ENCODE data around the gene MAP3K5. TPM values are rescaled to one million over a fixed set of nuclear protein-coding genes. Genes with fewer than 3 reads are reported as not detected.

The MAP3K5 gene
- total and polyA plus RNA-seq, 9 of the 15 experiments (the other 6 are each of a cell fraction or from before 2014, with no cell fraction given) = 2.2 to 13.0 (median 9.9) TPM

- TF ChIP-seq ZKSCAN1 (IDR thresholded peaks at IDR 0.05; ENCODE audit: low read depth, low read length) = peak; percentile 89
- TF ChIP-seq SREBF1 (IDR thresholded peaks at IDR 0.05; ENCODE audit: borderline replicate concordance, low read depth, low read length) = no peak
- peak; percentile 66 to 82; a peak in 3 of 4 replicates for TF ChIP-seq TRIM24 (IDR thresholded peaks at IDR 0.05)
- 0 out of 4 replicates have a peak, but pooled peaks of 1 of the 2 experiments have one; percentile 36 for TF ChIP-seq KDM1A (IDR thresholded peaks at IDR 0.05)
- 0 out of 2 replicates have a peak, but pooled peaks have one; percentile 27 for TF ChIP-seq HLTF (IDR thresholded peaks at IDR 0.05)
- 0 out of 3 replicates have a peak, but pooled peaks of 1 of the 2 experiments have one; percentile 27 for TF ChIP-seq CBX3 (IDR thresholded peaks at IDR 0.05; ENCODE audit: borderline replicate concordance in 1 of 2, low read length in 2 of 2)
- TF ChIP-seq ZNF316 (IDR thresholded peaks at IDR 0.05) = peak; percentile 94
- 0 out of 2 replicates have a peak, but pooled peaks have one; percentile 46 for TF ChIP-seq FOXK1 (CRISPR knock-in tag; IDR thresholded peaks at IDR 0.05; ENCODE audit: borderline replicate concordance)
- 0 out of 2 replicates have a peak, but pooled peaks have one; percentile 20 for TF ChIP-seq FOXJ2 (tag; IDR thresholded peaks at IDR 0.05)
- no peak for TF ChIP-seq RBM17 (IDR thresholded peaks at IDR 0.05; ENCODE audit: borderline replicate concordance, low read depth, low read length)
- peak; percentile 89 for TF ChIP-seq TRIM28 (IDR thresholded peaks at IDR 0.05)
Observed at GRCh38 chr6:136738692-136739057, 53.6 kb downstream of the MAP3K5 start.

More at GRCh38 chr6:136738692-136739057, 53.6 kb downstream of the MAP3K5 start:
- peak; percentile 4; the same call in 1 of the 3 replicates for ATAC-seq
- H3K4me2 ChIP-seq (ENCODE audit: insufficient read depth, low read length) = peak overlapping the region; percentile 76
- FAIRE-seq = peak; percentile 11
- H3K36me3 ChIP-seq (ENCODE audit: control insufficient read depth, insufficient read depth, low read length) = no peaks in the 10 kb centered on the region; the same call in 2 of the 3 replicates
- peak overlapping the region; percentile 73 for H3K27ac ChIP-seq (ENCODE audit: extremely low read depth, low read depth, low read length)
- peak overlapping the region in 1 of 2 experiments; percentile 31; a peak in 2 of 4 replicates for H3K9ac ChIP-seq (ENCODE audit: insufficient read depth in 1 of 2, low read depth in 2 of 2, low read length in 2 of 2)
- ChIA-PET POLR2A (interaction anchor here (0.6 to 1.9 kb wide), 6 partner anchors 14 to 53 kb away, joined by 3 to 6 read pairs (median 4); no protein-coding TSS in a partner anchor), CTCF (ENCODE audit: low intra/inter-chr PET ratio) (no interaction called here)
- peak overlapping the region; percentile 53; the same call in 1 of the 2 replicates for H2AFZ ChIP-seq (ENCODE audit: low read depth, low read length)
- no peak overlapping the region for H3K4me3 ChIP-seq
- no peaks in the 10 kb centered on the region for H4K20me1 ChIP-seq (replicated peaks; ENCODE audit: control insufficient read depth, insufficient read depth, low read length)
- H3K79me2 ChIP-seq (ENCODE audit: control insufficient read depth, insufficient read depth, low read length) = peaks cover 89% of the 10 kb centered on the region
- H3K27me3 ChIP-seq (ENCODE audit: control insufficient read depth in 2 of 2, insufficient read depth in 2 of 2, low read length in 2 of 2) = no peaks in the 10 kb centered on the region
- WGBS (ENCODE audit: insufficient coverage, low coverage, missing lambda C conversion rate) = 66% methylated on average over 6 of the region's 6 CpGs
- H3K4me1 ChIP-seq (replicated peaks in 1 of 2; ENCODE audit: control insufficient read depth in 2 of 2, insufficient read depth in 2 of 2, low read length in 2 of 2) = peaks cover 7 to 68% of the 10 kb centered on the region in 2 experiments
- peaks cover 6% of the 10 kb centered on the region; the same call in 1 of the 2 replicates for H3K9me3 ChIP-seq (replicated peaks; ENCODE audit: control insufficient read depth, insufficient read depth, low read depth, low read length)
- intact Hi-C loops (cut with micrococcal nuclease) = loop anchor here (1.0 to 5.0 kb wide), 2 partner anchors 53 to 96 kb away; no protein-coding TSS in a partner anchor
- no peak for DNase-seq (ENCODE audit: extremely low read depth in 1 of 4, low spot score in 3 of 4)
- in situ Hi-C loops (cut with MboI) = no loop called here
- H3K9me1 ChIP-seq (ENCODE audit: control insufficient read depth, insufficient read depth, low read length) = no peaks in the 10 kb centered on the region
- BruUV-seq (replicated peaks) = no TSS peak
